ENCODE measurements around the gene OTOF. TPM values are rescaled to one million over a fixed set of nuclear protein-coding genes. Genes with fewer than 3 reads are reported as not detected.

OTOF gene
- total and polyA plus RNA-seq, 2 donors (not counting 3 experiments of a cell fraction or from before 2014, with no cell fraction given): 0.06 to 0.22 TPM

GRCh38 chr2:26516781-26517180, 38.9 kb upstream of the OTOF start:
- no peak for FAIRE-seq
- Histone ChIP-seq H3K4me2 (ENCODE audit: insufficient read depth, low read length) (no peak overlapping the region), H2AFZ (ENCODE audit: low read depth, low read length) (no peak overlapping the region), H3K27ac (ENCODE audit: insufficient read depth, low read depth, low read length) (no peak overlapping the region), H4K20me1 (replicated peaks; ENCODE audit: control insufficient read depth, extremely low read depth, insufficient read depth, low read length) (no peaks in the 10 kb centered on the region), H3K9me3 (replicated peaks; ENCODE audit: control insufficient read depth, insufficient read depth, low read length) (no peaks in the 10 kb centered on the region), H3K79me2 (ENCODE audit: control insufficient read depth, insufficient read depth, low read length) (no peaks in the 10 kb centered on the region), H3K36me3 (ENCODE audit: control insufficient read depth in 2 of 2, extremely low read depth in 1 of 2, insufficient read depth in 2 of 2, low read length in 2 of 2) (no peaks in the 10 kb centered on the region), H3K4me3 (replicated peaks in 1 of 3; ENCODE audit: insufficient read depth in 1 of 3, low read depth in 1 of 3, low read length in 3 of 3) (no peak overlapping the region), H3K27me3 (ENCODE audit: control insufficient read depth in 2 of 2, insufficient read depth in 2 of 2, low read length in 2 of 2) (peaks cover 3 to 10% of the 10 kb centered on the region in 2 experiments), H3K9ac (replicated peaks; ENCODE audit: extremely low read depth, insufficient read depth, low read length) (no peak overlapping the region), H3K9me1 (replicated peaks; ENCODE audit: control insufficient read depth, extremely low read depth, insufficient read depth, low read length) (no peaks in the 10 kb centered on the region), H3K4me1 (ENCODE audit: control insufficient read depth, extremely low read depth, insufficient read depth, low read length) (no peaks in the 10 kb centered on the region)
- intact Hi-C loops (cut with micrococcal nuclease) (no loop called here), dilution Hi-C loops (cut with MboI; ENCODE audit: extremely low pct_ligation_motif_present, low sequenced_read_pairs) (no loop called here)
- TF ChIP-seq FOS (IDR thresholded peaks at IDR 0.05; ENCODE audit: borderline replicate concordance, insufficient read depth, low read length): no peak
- TF ChIP-seq GATA2 (IDR thresholded peaks at IDR 0.05; ENCODE audit: insufficient read depth, insufficient read length, low read depth, low read length): no peak
- no peak for TF ChIP-seq JUN (IDR thresholded peaks at IDR 0.05; ENCODE audit: borderline replicate concordance, insufficient read depth, insufficient read length, low read depth)
- no peak for TF ChIP-seq MYC (IDR thresholded peaks at IDR 0.05; ENCODE audit: low read depth, low read length)
- no peak for TF ChIP-seq CTCF (IDR thresholded peaks at IDR 0.05; ENCODE audit: extremely low read depth in 1 of 2, insufficient read depth in 1 of 2, low read depth in 1 of 2, low read length in 2 of 2)
- no TSS peak for BruUV-seq (replicated peaks)
- CTCF ChIA-PET: no interaction called here
- POLR2A ChIA-PET: no interaction called here
- no peak for DNase-seq (ENCODE audit: low read depth, low spot score)

- Histone ChIP-seq H3K9me1 (replicated peaks; ENCODE audit: control insufficient read depth, extremely low read depth, insufficient read depth, low read length) (no peaks in the 10 kb centered on the region), H3K4me1 (ENCODE audit: control insufficient read depth, extremely low read depth, insufficient read depth, low read length) (no peaks in the 10 kb centered on the region), H3K9ac (replicated peaks; ENCODE audit: extremely low read depth, insufficient read depth, low read length) (no peak overlapping the region), H2AFZ (ENCODE audit: low read depth, low read length) (no peak overlapping the region), H3K36me3 (ENCODE audit: control insufficient read depth in 2 of 2, extremely low read depth in 1 of 2, insufficient read depth in 2 of 2, low read length in 2 of 2) (no peaks in the 10 kb centered on the region), H3K27ac (ENCODE audit: insufficient read depth, low read depth, low read length) (no peak overlapping the region), H3K79me2 (ENCODE audit: control insufficient read depth, insufficient read depth, low read length) (no peaks in the 10 kb centered on the region), H3K4me3 (replicated peaks in 1 of 3; ENCODE audit: insufficient read depth in 1 of 3, low read depth in 1 of 3, low read length in 3 of 3) (no peak overlapping the region), H4K20me1 (replicated peaks; ENCODE audit: control insufficient read depth, extremely low read depth, insufficient read depth, low read length) (no peaks in the 10 kb centered on the region), H3K27me3 (ENCODE audit: control insufficient read depth in 2 of 2, insufficient read depth in 2 of 2, low read length in 2 of 2) (peaks cover 3 to 10% of the 10 kb centered on the region in 2 experiments), H3K4me2 (ENCODE audit: insufficient read depth, low read length) (no peak overlapping the region), H3K9me3 (replicated peaks; ENCODE audit: control insufficient read depth, insufficient read depth, low read length) (no peaks in the 10 kb centered on the region)
- dilution Hi-C loops (cut with MboI; ENCODE audit: extremely low pct_ligation_motif_present, low sequenced_read_pairs): no loop called here
- no peak for DNase-seq (ENCODE audit: low read depth, low spot score)
- ChIA-PET CTCF (no interaction called here), POLR2A (no interaction called here)
- TF ChIP-seq EZH2 (IDR thresholded peaks at IDR 0.05; ENCODE audit: borderline replicate concordance, low read depth, low read length, severe bottlenecking): no peak
- TF ChIP-seq MAX (IDR thresholded peaks at IDR 0.05; ENCODE audit: insufficient read depth, insufficient read length): no peak
- no peak for TF ChIP-seq POLR2A (IDR thresholded peaks at IDR 0.05; ENCODE audit: low read depth, low read length)
- no peak for FAIRE-seq
- no TSS peak for BruUV-seq (replicated peaks)
- intact Hi-C loops (cut with micrococcal nuclease): no loop called here
Observed at GRCh38 chr2:26516246-26516645, 38.3 kb upstream of the OTOF start.

Data from endothelial cell of umbilical vein (primary cell).